Measurements from ENCODE around the gene RLN3.

RLN3 gene

GRCh38 chr19:13993590-13994300 lies 34.2 kb upstream of the RLN3 start:
- no peak overlapping the region for H3K4me3 ChIP-seq (ENCODE audit: low read depth, low read length)
- TF ChIP-seq, protein P1, sequence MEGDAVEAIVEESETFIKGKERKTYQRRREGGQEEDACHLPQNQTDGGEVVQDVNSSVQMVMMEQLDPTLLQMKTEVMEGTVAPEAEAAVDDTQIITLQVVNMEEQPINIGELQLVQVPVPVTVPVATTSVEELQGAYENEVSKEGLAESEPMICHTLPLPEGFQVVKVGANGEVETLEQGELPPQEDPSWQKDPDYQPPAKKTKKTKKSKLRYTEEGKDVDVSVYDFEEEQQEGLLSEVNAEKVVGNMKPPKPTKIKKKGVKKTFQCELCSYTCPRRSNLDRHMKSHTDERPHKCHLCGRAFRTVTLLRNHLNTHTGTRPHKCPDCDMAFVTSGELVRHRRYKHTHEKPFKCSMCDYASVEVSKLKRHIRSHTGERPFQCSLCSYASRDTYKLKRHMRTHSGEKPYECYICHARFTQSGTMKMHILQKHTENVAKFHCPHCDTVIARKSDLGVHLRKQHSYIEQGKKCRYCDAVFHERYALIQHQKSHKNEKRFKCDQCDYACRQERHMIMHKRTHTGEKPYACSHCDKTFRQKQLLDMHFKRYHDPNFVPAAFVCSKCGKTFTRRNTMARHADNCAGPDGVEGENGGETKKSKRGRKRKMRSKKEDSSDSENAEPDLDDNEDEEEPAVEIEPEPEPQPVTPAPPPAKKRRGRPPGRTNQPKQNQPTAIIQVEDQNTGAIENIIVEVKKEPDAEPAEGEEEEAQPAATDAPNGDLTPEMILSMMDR (IDR thresholded peaks at IDR 0.05; ENCODE audit: control insufficient read depth, extremely low read depth, insufficient read depth): no peak
- DNase-seq (ENCODE audit: low read depth): no peak

DNA sequence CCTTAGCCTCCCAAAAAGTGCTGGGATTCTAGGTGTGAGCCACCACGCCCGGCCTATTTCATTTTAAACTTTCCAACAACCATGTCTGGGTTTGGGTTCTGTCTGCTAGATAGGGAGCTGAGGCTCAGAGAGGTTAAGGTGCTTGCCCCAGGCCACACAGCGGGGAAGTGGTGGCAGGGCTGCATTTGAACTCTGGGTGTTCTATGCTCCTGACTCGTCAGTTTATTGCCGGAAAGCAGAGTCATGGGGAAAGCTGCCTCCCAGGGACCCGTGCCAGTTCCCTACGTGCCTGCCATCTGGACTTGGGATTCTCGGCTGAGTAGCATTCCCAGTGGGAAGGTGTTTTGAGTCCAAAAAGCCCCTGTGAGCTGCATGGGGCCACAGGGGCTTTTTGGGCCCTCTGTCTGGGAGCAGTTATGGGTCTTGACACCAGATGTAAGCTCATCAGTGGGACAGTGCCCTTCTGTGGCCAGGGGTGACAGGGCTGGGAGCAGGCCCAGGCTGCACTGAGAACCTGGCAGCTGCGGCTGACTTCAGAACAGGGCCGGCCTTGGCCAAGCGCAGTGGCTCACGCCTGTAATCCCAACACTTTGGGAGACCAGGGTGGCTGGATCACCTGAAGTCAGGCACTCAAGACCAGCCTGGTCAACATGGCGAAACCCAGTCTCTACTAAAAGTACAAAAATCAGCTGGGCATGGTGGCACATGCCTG lies 32.8 kb upstream of the RLN3 start:
- no peak overlapping the region for H3K4me3 ChIP-seq (ENCODE audit: low read depth, low read length)
- TF ChIP-seq, protein P1 (IDR thresholded peaks at IDR 0.05; ENCODE audit: control insufficient read depth, extremely low read depth, insufficient read depth): no peak
- DNase-seq (ENCODE audit: low read depth): no peak

- DNase-seq (ENCODE audit: low read depth): no peak
- no peak overlapping the region for H3K4me3 ChIP-seq (ENCODE audit: low read depth, low read length)
Observed at GRCh38 chr19:13995878-13996765, 31.8 kb upstream of the RLN3 start.

GRCh38 chr19:13996928-13997630 lies 30.9 kb upstream of the RLN3 start:
- TF ChIP-seq, protein P1 (IDR thresholded peaks at IDR 0.05; ENCODE audit: control insufficient read depth, extremely low read depth, insufficient read depth): no peak
- no peak for DNase-seq (ENCODE audit: low read depth)
- no peak overlapping the region for H3K4me3 ChIP-seq (ENCODE audit: low read depth, low read length)

More at GRCh38 chr19:13995878-13996765, 31.8 kb upstream of the RLN3 start:
- TF ChIP-seq, protein P1 (IDR thresholded peaks at IDR 0.05; ENCODE audit: control insufficient read depth, extremely low read depth, insufficient read depth): no peak

GRCh38 chr19:13997631-13997962 lies 30.4 kb upstream of the RLN3 start:
- H3K4me3 ChIP-seq (ENCODE audit: low read depth, low read length): no peak overlapping the region
- no peak for DNase-seq (ENCODE audit: low read depth)
- TF ChIP-seq, protein P1 (IDR thresholded peaks at IDR 0.05; ENCODE audit: control insufficient read depth, extremely low read depth, insufficient read depth): no peak

DNA sequence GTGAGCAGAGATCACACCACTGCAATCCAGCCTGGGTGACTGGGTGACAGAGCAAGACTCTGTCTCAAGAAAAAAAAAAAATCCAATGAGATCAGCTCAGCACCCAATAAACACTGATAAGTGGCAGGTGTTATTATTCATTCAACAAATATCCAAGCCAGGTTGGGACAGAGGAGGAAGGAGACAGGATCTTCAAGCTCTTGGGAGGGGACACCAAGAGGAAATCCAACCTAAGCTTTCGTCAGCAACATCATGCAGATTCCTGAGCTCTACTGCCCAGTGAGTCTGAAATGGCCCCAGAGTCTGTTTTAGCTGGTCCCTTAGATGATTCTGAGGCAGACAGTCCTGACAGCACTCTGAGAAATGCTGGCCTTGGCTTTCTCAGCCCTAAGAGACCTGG lies 29.5 kb upstream of the RLN3 start:
- no peak for DNase-seq (ENCODE audit: low read depth)
- TF ChIP-seq, protein P1 (IDR thresholded peaks at IDR 0.05; ENCODE audit: control insufficient read depth, extremely low read depth, insufficient read depth): no peak

More for the DNA sequence above, 29.5 kb upstream of the RLN3 start:
- H3K4me3 ChIP-seq (ENCODE audit: low read depth, low read length): no peak overlapping the region

Measured in LNCaP clone FGC (cell line).